WTC11 (cell line): Measurements from ENCODE around the gene MEF2D. TPM values are rescaled to one million over a fixed set of nuclear protein-coding genes. Genes with fewer than 3 reads are reported as not detected.

Source experiments
- ATAC-seq: fragments of 200-7000 bp; cut with Tn5 transposase; 2 replicates; pipeline ENCODE4 v1.10.0; 2021; ENCODE audit warnings: mild to moderate bottlenecking, moderate library complexity
- Bru-seq: library from RNA; stranded (reverse); fragments of 400-500 nt; gene quantifications from one replicate; lab custom pipeline; 2021; lab: Mats Ljungman, UMichigan
- CTCF ChIA-PET: fragments of 300-600 bp; sonication (Branson Sonifier 250); formaldehyde crosslinking; loops from one replicate; lab custom pipeline; 2021; ENCODE audit warnings: antibody characterized with exemption; lab: Charles Lee
- POLR2A ChIA-PET: fragments of 350-600 bp; sonication (Branson Sonifier 250); formaldehyde crosslinking; loops from one replicate; lab custom pipeline; 2021; ENCODE audit warnings: antibody characterized with exemption; lab: Charles Lee
- DNase-seq: peaks from one replicate; pipeline ENCODE4 v3.0.0; 2021; ENCODE audit warnings: low spot score
- H3K27ac Mint-ChIP-seq: 2 replicates; pipeline ENCODE4 v1.8.0; 2021; ENCODE audit warnings: mixed read lengths
- H3K27me3 Mint-ChIP-seq: 2 replicates; pipeline ENCODE4 v1.8.0; 2021; ENCODE audit warnings: low read depth, mild to moderate bottlenecking, moderate library complexity, mixed read lengths
- H3K36me3 Mint-ChIP-seq: 2 replicates; pipeline ENCODE4 v1.8.0; 2021; ENCODE audit warnings: mixed read lengths
- H3K4me1 Mint-ChIP-seq: 2 replicates; pipeline ENCODE4 v1.8.0; 2022; ENCODE audit warnings: mixed read lengths
- H3K4me3 Mint-ChIP-seq: 2 replicates; pipeline ENCODE4 v1.8.0; 2021; ENCODE audit warnings: mild to moderate bottlenecking, moderate library complexity, mixed read lengths
- H3K9me3 Mint-ChIP-seq: 2 replicates; pipeline ENCODE4 v1.8.0; 2021; ENCODE audit warnings: mixed read lengths
- ATF3 ChIP-seq: sonication (generic); formaldehyde crosslinking; conservative IDR thresholded peaks from 2 replicates; pipeline ENCODE4 v1.8.1; 2022; ENCODE audit warnings: mild to moderate bottlenecking, missing genetic modification reagents
- E2F1 ChIP-seq: sonication (generic); formaldehyde crosslinking; IDR thresholded peaks from 2 replicates; pipeline ENCODE4 v1.8.0; 2022; ENCODE audit warnings: mild to moderate bottlenecking, missing genetic modification reagents
- E2F5 ChIP-seq: sonication (generic); formaldehyde crosslinking; IDR thresholded peaks from 2 replicates; pipeline ENCODE4 v1.8.1; 2022; ENCODE audit warnings: mild to moderate bottlenecking, moderate library complexity, missing genetic modification reagents
- ERG ChIP-seq: fragments of 250-450 bp; sonication (Bioruptor Pico); IDR thresholded peaks from 2 replicates; pipeline ENCODE4 v1.8.0; 2021; ENCODE audit warnings: mild to moderate bottlenecking
- ESRRA ChIP-seq: sonication (generic); formaldehyde crosslinking; IDR thresholded peaks from 2 replicates; pipeline ENCODE4 v1.8.1; 2022; ENCODE audit warnings: mild to moderate bottlenecking, missing genetic modification reagents, borderline replicate concordance
- ETV6 ChIP-seq: sonication (generic); formaldehyde crosslinking; IDR thresholded peaks from 2 replicates; pipeline ENCODE4 v1.8.1; 2022; ENCODE audit warnings: mild to moderate bottlenecking, missing genetic modification reagents
- GRHL2 ChIP-seq: fragments of 250-450 bp; sonication (Bioruptor Pico); IDR thresholded peaks from 2 replicates; pipeline ENCODE4 v1.8.0; 2022; ENCODE audit warnings: mild to moderate bottlenecking, moderate library complexity; ENCODE audit not compliant: insufficient replicate concordance, severe bottlenecking
- KAT7 ChIP-seq: sonication (generic); formaldehyde crosslinking; IDR thresholded peaks from 2 replicates; pipeline ENCODE4 v1.8.1; 2023; ENCODE audit warnings: missing genetic modification reagents, mild to moderate bottlenecking, borderline replicate concordance
- NFE2L1 ChIP-seq: sonication (generic); formaldehyde crosslinking; IDR thresholded peaks from 2 replicates; pipeline ENCODE4 v1.8.1; 2023; ENCODE audit warnings: missing genetic modification reagents
- NR3C1 ChIP-seq: sonication (generic); formaldehyde crosslinking; conservative IDR thresholded peaks from 2 replicates; pipeline ENCODE4 v1.8.1; 2023; ENCODE audit warnings: low read depth, mild to moderate bottlenecking, missing genetic modification reagents
- RORB ChIP-seq: fragments of 250-450 bp; sonication (Bioruptor Pico); IDR thresholded peaks from 2 replicates; pipeline ENCODE4 v1.9.0; 2021; ENCODE audit warnings: mild to moderate bottlenecking
- SP1 ChIP-seq: sonication (generic); formaldehyde crosslinking; conservative IDR thresholded peaks from 2 replicates; pipeline ENCODE4 v1.8.1; 2022; ENCODE audit warnings: missing genetic modification reagents
- TP53 ChIP-seq: sonication (generic); formaldehyde crosslinking; IDR thresholded peaks from 2 replicates; pipeline ENCODE4 v1.8.1; 2023; ENCODE audit warnings: mild to moderate bottlenecking, missing genetic modification reagents
- ZMAT4 ChIP-seq: fragments of 250-450 bp; sonication (Bioruptor Pico); IDR thresholded peaks from 2 replicates; pipeline ENCODE4 v1.9.0; 2021; ENCODE audit warnings: mild to moderate bottlenecking
- ZNF121 ChIP-seq: sonication (generic); formaldehyde crosslinking; IDR thresholded peaks from 2 replicates; pipeline ENCODE4 v1.8.0; 2023; ENCODE audit warnings: missing genetic modification reagents
- ZNF138 ChIP-seq: sonication (generic); formaldehyde crosslinking; conservative IDR thresholded peaks from 2 replicates; pipeline ENCODE4 v1.8.1; 2022; ENCODE audit warnings: mild to moderate bottlenecking, moderate library complexity, missing genetic modification reagents
- ZNF671 ChIP-seq: fragments of 250-450 bp; sonication (Bioruptor Pico); IDR thresholded peaks from 2 replicates; pipeline ENCODE4 v1.8.0; 2021; ENCODE audit warnings: mild to moderate bottlenecking
- long read RNA-seq, 3 experiments: library from RNA in 1 of 3; library from capped mRNA in 1 of 3; library from polyadenylated mRNA in 1 of 3; unstranded in 2 of 3; stranded (forward) in 1 of 3; transcript quantifications; one replicate each; pipeline ENCODE4 v2.0.0, GENCODE V29; 2021
- total RNA-seq: library from RNA; stranded (reverse); gene quantifications from 3 replicates; pipeline ENCODE4 v1.2.3, GENCODE V29; 2021
- TF ChIP-seq, protein P1 (sequence below): sonication (generic); formaldehyde crosslinking; IDR thresholded peaks from 2 replicates; pipeline ENCODE4 v1.8.1; 2023; ENCODE audit warnings: mild to moderate bottlenecking, moderate library complexity, missing genetic modification reagents
- TF ChIP-seq, protein P2 (sequence below): fragments of 250-450 bp; sonication (Bioruptor Pico); IDR thresholded peaks from 2 replicates; pipeline ENCODE4 v1.9.0; 2021; ENCODE audit warnings: mild to moderate bottlenecking, borderline replicate concordance
- TF ChIP-seq, protein P3 (sequence below): sonication (generic); formaldehyde crosslinking; IDR thresholded peaks from 2 replicates; pipeline ENCODE4 v1.8.0; 2022; ENCODE audit warnings: mild to moderate bottlenecking, missing genetic modification reagents
- TF ChIP-seq, protein P4 (sequence below): sonication (generic); formaldehyde crosslinking; IDR thresholded peaks from 2 replicates; pipeline ENCODE4 v1.8.1; 2023; ENCODE audit warnings: mild to moderate bottlenecking, missing genetic modification reagents

MEF2D gene
- total RNA-seq (20.6 to 24.1 TPM (median 24.0 TPM) in 3 replicates), Bru-seq, nascent RNA (percentile 60 among the genes with signal in this experiment)
- long read RNA-seq, experiment 1, partial matches to known transcripts, result 12 of 53 reads
- long read RNA-seq, experiment 1, other reads (novel, unspliced or antisense), result 41 of 53 reads
- long read RNA-seq, experiment 2, partial matches to known transcripts, result 4 of 18 reads
- long read RNA-seq, experiment 2, other reads (novel, unspliced or antisense), result 14 of 18 reads
- long read RNA-seq, experiment 3, result 0 reads

GRCh38 chr1:156500543-156500792 is at the start of gene MEF2D:
Gene MEF2D, minus strand, starts transcription at chr1:156500775. Its CDS starts 17,483 bp downstream, at chr1:156483292.
- H3K4me1 Mint-ChIP-seq, result peaks cover 69% of the 10 kb centered on the region
- DNase-seq (no peak), ATAC-seq (no peak)
- H3K36me3 Mint-ChIP-seq, result no peaks in the 10 kb centered on the region
- H3K9me3 Mint-ChIP-seq, result no peaks in the 10 kb centered on the region
- TF ChIP-seq, protein P1, sequence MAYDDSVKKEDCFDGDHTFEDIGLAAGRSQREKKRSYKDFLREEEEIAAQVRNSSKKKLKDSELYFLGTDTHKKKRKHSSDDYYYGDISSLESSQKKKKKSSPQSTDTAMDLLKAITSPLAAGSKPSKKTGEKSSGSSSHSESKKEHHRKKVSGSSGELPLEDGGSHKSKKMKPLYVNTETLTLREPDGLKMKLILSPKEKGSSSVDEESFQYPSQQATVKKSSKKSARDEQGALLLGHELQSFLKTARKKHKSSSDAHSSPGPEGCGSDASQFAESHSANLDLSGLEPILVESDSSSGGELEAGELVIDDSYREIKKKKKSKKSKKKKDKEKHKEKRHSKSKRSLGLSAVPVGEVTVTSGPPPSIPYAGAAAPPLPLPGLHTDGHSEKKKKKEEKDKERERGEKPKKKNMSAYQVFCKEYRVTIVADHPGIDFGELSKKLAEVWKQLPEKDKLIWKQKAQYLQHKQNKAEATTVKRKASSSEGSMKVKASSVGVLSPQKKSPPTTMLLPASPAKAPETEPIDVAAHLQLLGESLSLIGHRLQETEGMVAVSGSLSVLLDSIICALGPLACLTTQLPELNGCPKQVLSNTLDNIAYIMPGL (CRISPR knock-in tag), result peak; percentile 7; the same call in 1 of the 2 replicates
- 0 out of 2 replicates have a peak, but pooled peaks have one; percentile 9 for TF ChIP-seq E2F5 (CRISPR knock-in tag)
- TF ChIP-seq GRHL2 (CRISPR knock-in tag), result no peak
- TF ChIP-seq TP53 (CRISPR knock-in tag), result 0 out of 2 replicates have a peak, but pooled peaks have one; percentile 17
- no peak for TF ChIP-seq ZMAT4
- TF ChIP-seq, protein P2, sequence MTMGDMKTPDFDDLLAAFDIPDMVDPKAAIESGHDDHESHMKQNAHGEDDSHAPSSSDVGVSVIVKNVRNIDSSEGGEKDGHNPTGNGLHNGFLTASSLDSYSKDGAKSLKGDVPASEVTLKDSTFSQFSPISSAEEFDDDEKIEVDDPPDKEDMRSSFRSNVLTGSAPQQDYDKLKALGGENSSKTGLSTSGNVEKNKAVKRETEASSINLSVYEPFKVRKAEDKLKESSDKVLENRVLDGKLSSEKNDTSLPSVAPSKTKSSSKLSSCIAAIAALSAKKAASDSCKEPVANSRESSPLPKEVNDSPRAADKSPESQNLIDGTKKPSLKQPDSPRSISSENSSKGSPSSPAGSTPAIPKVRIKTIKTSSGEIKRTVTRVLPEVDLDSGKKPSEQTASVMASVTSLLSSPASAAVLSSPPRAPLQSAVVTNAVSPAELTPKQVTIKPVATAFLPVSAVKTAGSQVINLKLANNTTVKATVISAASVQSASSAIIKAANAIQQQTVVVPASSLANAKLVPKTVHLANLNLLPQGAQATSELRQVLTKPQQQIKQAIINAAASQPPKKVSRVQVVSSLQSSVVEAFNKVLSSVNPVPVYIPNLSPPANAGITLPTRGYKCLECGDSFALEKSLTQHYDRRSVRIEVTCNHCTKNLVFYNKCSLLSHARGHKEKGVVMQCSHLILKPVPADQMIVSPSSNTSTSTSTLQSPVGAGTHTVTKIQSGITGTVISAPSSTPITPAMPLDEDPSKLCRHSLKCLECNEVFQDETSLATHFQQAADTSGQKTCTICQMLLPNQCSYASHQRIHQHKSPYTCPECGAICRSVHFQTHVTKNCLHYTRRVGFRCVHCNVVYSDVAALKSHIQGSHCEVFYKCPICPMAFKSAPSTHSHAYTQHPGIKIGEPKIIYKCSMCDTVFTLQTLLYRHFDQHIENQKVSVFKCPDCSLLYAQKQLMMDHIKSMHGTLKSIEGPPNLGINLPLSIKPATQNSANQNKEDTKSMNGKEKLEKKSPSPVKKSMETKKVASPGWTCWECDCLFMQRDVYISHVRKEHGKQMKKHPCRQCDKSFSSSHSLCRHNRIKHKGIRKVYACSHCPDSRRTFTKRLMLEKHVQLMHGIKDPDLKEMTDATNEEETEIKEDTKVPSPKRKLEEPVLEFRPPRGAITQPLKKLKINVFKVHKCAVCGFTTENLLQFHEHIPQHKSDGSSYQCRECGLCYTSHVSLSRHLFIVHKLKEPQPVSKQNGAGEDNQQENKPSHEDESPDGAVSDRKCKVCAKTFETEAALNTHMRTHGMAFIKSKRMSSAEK (CRISPR knock-in tag), result no peak
- H3K27me3 Mint-ChIP-seq, result peaks cover 9% of the 10 kb centered on the region
- ChIA-PET POLR2A (interaction anchor here (0.6 to 2.2 kb wide), 13 partner anchors 9 to 137 kb away, joined by 3 to 29 read pairs (median 4); no protein-coding TSS in a partner anchor), CTCF (interaction anchor here (0.6 to 6.4 kb wide), 24 partner anchors 9 to 508 kb away, joined by 3 to 142 read pairs (median 6); partner anchors contain the start of genes HAPLN2, NAXE, PMF1 and TTC24)
- peak within 1 kb of the TSS; percentile 83 for H3K4me3 Mint-ChIP-seq
- H3K27ac Mint-ChIP-seq, result peak within 1 kb of the TSS; percentile 63

- Mint-ChIP-seq H3K36me3 (peaks cover 13% of the 10 kb centered on the region), H3K4me3 (no peak overlapping the region), H3K27me3 (no peaks in the 10 kb centered on the region), H3K9me3 (no peaks in the 10 kb centered on the region), H3K4me1 (no peaks in the 10 kb centered on the region), H3K27ac (no peak overlapping the region)
- ChIA-PET CTCF (interaction anchor here (0.7 to 3.8 kb wide), 4 partner anchors 25 to 98 kb away, joined by 3 to 17 read pairs (median 4); no protein-coding TSS in a partner anchor), POLR2A (no interaction called here)
- ATAC-seq (no peak), DNase-seq (no peak)
- TF ChIP-seq NFE2L1 (CRISPR knock-in tag) (no peak), NR3C1 (no peak), SP1 (CRISPR knock-in tag) (no peak), ATF3 (no peak), ZNF138 (CRISPR knock-in tag) (no peak), KAT7 (CRISPR knock-in tag) (no peak), GRHL2 (CRISPR knock-in tag) (no peak), ERG (CRISPR knock-in tag) (no peak), ETV6 (no peak), ZNF671 (no peak), RORB (CRISPR knock-in tag) (no peak), ESRRA (CRISPR knock-in tag) (no peak), E2F1 (no peak), ZNF121 (CRISPR knock-in tag) (no peak)
- TF ChIP-seq, protein P3, sequence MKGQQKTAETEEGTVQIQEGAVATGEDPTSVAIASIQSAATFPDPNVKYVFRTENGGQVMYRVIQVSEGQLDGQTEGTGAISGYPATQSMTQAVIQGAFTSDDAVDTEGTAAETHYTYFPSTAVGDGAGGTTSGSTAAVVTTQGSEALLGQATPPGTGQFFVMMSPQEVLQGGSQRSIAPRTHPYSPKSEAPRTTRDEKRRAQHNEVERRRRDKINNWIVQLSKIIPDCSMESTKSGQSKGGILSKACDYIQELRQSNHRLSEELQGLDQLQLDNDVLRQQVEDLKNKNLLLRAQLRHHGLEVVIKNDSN (CRISPR knock-in tag), result no peak
- TF ChIP-seq, protein P4, sequence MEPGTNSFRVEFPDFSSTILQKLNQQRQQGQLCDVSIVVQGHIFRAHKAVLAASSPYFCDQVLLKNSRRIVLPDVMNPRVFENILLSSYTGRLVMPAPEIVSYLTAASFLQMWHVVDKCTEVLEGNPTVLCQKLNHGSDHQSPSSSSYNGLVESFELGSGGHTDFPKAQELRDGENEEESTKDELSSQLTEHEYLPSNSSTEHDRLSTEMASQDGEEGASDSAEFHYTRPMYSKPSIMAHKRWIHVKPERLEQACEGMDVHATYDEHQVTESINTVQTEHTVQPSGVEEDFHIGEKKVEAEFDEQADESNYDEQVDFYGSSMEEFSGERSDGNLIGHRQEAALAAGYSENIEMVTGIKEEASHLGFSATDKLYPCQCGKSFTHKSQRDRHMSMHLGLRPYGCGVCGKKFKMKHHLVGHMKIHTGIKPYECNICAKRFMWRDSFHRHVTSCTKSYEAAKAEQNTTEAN (CRISPR knock-in tag), result no peak
Observed at GRCh38 chr1:156550346-156550745, 49.8 kb upstream of the MEF2D start.
